ENCODE measurements around the gene TH. TPM values are rescaled to one million over a fixed set of nuclear protein-coding genes. Genes with fewer than 3 reads are reported as not detected.

The TH gene
- polyA plus RNA-seq, 2 of the 4 experiments (the other 2 are of a cell fraction): not detected

DNA sequence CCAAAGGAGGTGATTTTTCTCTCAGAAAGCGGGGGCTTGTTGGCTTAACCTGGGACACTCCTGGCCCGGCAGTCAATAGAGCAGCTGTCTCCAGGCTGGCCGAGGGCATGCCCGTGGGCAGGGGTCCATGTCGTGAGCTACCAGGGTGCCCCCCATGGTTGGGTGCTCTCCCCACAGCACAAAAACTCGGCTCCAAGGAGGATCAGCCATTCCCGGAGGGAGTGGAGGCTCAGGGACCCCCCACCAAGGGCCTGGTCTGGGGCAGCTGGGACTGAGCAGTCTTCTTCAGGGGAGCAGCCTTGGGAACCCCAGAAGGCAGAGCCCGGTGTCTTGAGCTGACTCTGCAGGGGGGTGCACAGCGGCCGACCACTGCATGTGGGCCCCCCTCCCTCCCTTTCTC, 20.8 kb upstream of the TH start:
- WGBS (ENCODE audit: missing lambda C conversion rate): 66% methylated on average over 3 of the region's 10 CpGs
- ATAC-seq (no peak), DNase-seq (ENCODE audit: low read depth in 1 of 2, low spot score in 1 of 2) (no peak), FAIRE-seq (no peak)
- no peak overlapping the region for H3K4me3 ChIP-seq
- ChIA-PET CTCF (interaction anchor here (0.7 to 6.1 kb wide), 9 partner anchors 9 to 358 kb away, joined by 3 to 90 read pairs (median 28); partner anchors contain the start of gene SYT8), POLR2A (no interaction called here)
- no peak overlapping the region for H3K4me2 ChIP-seq
- H3K27ac ChIP-seq: no peak overlapping the region
- H3K4me1 ChIP-seq: no peaks in the 10 kb centered on the region
- no peak for TF ChIP-seq RFX5 (IDR thresholded peaks at IDR 0.05)
- no peak for TF ChIP-seq ZFP36 (IDR thresholded peaks at IDR 0.05; ENCODE audit: borderline replicate concordance, partially characterized antibody)
- no peak for TF ChIP-seq EHMT2 (IDR thresholded peaks at IDR 0.05; ENCODE audit: low read depth)
- TF ChIP-seq TFCP2L1 (CRISPR knock-in tag; IDR thresholded peaks at IDR 0.05): no peak
- no peak for TF ChIP-seq EP300 (IDR thresholded peaks at IDR 0.05)
- TF ChIP-seq, protein P1, sequence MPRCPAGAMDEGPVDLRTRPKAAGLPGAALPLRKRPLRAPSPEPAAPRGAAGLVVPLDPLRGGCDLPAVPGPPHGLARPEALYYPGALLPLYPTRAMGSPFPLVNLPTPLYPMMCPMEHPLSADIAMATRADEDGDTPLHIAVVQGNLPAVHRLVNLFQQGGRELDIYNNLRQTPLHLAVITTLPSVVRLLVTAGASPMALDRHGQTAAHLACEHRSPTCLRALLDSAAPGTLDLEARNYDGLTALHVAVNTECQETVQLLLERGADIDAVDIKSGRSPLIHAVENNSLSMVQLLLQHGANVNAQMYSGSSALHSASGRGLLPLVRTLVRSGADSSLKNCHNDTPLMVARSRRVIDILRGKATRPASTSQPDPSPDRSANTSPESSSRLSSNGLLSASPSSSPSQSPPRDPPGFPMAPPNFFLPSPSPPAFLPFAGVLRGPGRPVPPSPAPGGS (IDR thresholded peaks at IDR 0.05): no peak
- TF ChIP-seq HOXB5 (CRISPR knock-in tag; IDR thresholded peaks at IDR 0.05): no peak
- TF ChIP-seq, protein P2, sequence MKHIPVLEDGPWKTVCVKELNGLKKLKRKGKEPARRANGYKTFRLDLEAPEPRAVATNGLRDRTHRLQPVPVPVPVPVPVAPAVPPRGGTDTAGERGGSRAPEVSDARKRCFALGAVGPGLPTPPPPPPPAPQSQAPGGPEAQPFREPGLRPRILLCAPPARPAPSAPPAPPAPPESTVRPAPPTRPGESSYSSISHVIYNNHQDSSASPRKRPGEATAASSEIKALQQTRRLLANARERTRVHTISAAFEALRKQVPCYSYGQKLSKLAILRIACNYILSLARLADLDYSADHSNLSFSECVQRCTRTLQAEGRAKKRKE (CRISPR knock-in tag; IDR thresholded peaks at IDR 0.05; ENCODE audit: low read depth): no peak
- no peak for TF ChIP-seq NR3C1 (IDR thresholded peaks at IDR 0.05)
- TF ChIP-seq, protein P3, sequence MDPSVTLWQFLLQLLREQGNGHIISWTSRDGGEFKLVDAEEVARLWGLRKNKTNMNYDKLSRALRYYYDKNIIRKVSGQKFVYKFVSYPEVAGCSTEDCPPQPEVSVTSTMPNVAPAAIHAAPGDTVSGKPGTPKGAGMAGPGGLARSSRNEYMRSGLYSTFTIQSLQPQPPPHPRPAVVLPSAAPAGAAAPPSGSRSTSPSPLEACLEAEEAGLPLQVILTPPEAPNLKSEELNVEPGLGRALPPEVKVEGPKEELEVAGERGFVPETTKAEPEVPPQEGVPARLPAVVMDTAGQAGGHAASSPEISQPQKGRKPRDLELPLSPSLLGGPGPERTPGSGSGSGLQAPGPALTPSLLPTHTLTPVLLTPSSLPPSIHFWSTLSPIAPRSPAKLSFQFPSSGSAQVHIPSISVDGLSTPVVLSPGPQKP (IDR thresholded peaks at IDR 0.05; ENCODE audit: low read depth, low read length): no peak
- TF ChIP-seq FOSL2 (IDR thresholded peaks at IDR 0.05): no peak
- TF ChIP-seq FOSL2 (CRISPR knock-in tag; IDR thresholded peaks at IDR 0.05): no peak
- H3K9me3 ChIP-seq: no peaks in the 10 kb centered on the region

DNA sequence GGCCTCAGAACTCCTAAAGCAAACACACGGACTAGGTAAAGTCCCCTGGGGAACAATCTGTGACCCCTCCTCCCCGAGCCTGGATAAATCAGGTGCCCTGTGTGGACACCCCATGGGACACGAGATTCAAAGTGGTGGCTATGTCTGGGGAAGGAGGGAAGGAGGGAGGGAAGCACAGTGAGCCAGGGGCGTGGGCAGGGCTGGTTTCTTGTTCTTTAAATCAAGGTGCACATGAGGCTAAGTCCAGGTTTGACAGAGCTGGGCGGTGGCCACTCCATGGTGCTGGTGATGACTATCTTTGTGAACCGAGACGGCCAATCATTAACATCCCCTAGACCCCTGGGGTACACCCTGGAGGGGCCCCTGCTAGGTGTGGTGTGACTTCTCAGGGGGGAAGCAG, 20.3 kb upstream of the TH start:
- 47% methylated on average over 7 of the region's 7 CpGs for WGBS (ENCODE audit: missing lambda C conversion rate)
- ChIA-PET POLR2A (no interaction called here), CTCF (interaction anchor here (3.3 to 6.1 kb wide), 7 partner anchors 9 to 230 kb away, joined by 10 to 90 read pairs (median 30); no protein-coding TSS in a partner anchor)
- FAIRE-seq (no peak), ATAC-seq (no peak), DNase-seq (ENCODE audit: low read depth in 1 of 2, low spot score in 1 of 2) (no peak)
- no peak overlapping the region for H3K4me2 ChIP-seq
- no peak overlapping the region for H3K4me3 ChIP-seq
- H3K9me3 ChIP-seq: no peaks in the 10 kb centered on the region
- no peaks in the 10 kb centered on the region for H3K4me1 ChIP-seq
- TF ChIP-seq GATA3 (IDR thresholded peaks at IDR 0.05; ENCODE audit: borderline replicate concordance): no peak
- TF ChIP-seq KDM1A (IDR thresholded peaks at IDR 0.05; ENCODE audit: low read depth): no peak
- TF ChIP-seq, protein P4, sequence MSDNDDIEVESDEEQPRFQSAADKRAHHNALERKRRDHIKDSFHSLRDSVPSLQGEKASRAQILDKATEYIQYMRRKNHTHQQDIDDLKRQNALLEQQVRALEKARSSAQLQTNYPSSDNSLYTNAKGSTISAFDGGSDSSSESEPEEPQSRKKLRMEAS (IDR thresholded peaks at IDR 0.05): no peak
- TF ChIP-seq EP300 (IDR thresholded peaks at IDR 0.05): no peak
- TF ChIP-seq MAZ (IDR thresholded peaks at IDR 0.05; ENCODE audit: borderline replicate concordance, low read depth, low read length): no peak
- no peak for TF ChIP-seq FOXS1 (CRISPR knock-in tag; IDR thresholded peaks at IDR 0.05)
- TF ChIP-seq, protein P5, sequence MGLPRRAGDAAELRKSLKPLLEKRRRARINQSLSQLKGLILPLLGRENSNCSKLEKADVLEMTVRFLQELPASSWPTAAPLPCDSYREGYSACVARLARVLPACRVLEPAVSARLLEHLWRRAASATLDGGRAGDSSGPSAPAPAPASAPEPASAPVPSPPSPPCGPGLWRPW (IDR thresholded peaks at IDR 0.05): no peak
- TF ChIP-seq RNF2 (IDR thresholded peaks at IDR 0.05; ENCODE audit: borderline replicate concordance, low read depth): no peak
- TF ChIP-seq, protein P6, sequence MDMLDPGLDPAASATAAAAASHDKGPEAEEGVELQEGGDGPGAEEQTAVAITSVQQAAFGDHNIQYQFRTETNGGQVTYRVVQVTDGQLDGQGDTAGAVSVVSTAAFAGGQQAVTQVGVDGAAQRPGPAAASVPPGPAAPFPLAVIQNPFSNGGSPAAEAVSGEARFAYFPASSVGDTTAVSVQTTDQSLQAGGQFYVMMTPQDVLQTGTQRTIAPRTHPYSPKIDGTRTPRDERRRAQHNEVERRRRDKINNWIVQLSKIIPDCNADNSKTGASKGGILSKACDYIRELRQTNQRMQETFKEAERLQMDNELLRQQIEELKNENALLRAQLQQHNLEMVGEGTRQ (IDR thresholded peaks at IDR 0.05): no peak
- TF ChIP-seq CHD2 (IDR thresholded peaks at IDR 0.05; ENCODE audit: low read length, partially characterized antibody): no peak
- TF ChIP-seq HOXA7 (CRISPR knock-in tag; IDR thresholded peaks at IDR 0.05): no peak
- no peak for TF ChIP-seq RCOR1 (IDR thresholded peaks at IDR 0.05; ENCODE audit: low read depth, low read length)
- TF ChIP-seq RARB (CRISPR knock-in tag; IDR thresholded peaks at IDR 0.05): no peak
- H3K27ac ChIP-seq: no peak overlapping the region

Measured in A549 (cell line).